ENCODE measurements around the gene ROR2. TPM values are rescaled to one million over a fixed set of nuclear protein-coding genes. Genes with fewer than 3 reads are reported as not detected.

Gene ROR2
- total and polyA plus RNA-seq, 2 experiments from 2014 or later, result 8.1 to 18.8 TPM

DNA sequence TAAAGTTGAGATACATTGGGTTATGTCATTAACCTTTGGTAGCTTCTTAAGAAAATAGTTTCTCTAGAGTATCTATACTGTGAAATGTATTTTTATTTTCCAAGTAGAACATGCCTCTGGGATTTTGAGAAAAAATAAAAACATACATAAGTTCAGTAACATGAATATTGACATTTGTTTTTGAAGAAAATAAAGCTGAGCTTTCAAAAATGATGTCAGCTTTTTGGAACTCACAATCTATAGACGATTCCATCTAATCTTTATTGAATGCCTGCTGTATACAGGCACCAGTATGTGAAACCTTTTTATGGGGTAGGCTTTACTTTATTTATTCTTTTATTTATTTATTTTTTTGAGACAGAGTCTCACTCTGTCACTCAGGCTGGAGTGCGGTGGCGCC is 350.5 kb downstream of the ROR2 start:
- Mint-ChIP-seq H3K36me3 (ENCODE audit: low read depth) (no peaks in the 10 kb centered on the region), H3K9me3 (no peaks in the 10 kb centered on the region; the same call in 2 of the 3 replicates), H3K4me1 (peaks cover 6% of the 10 kb centered on the region; the same call in 2 of the 3 replicates), H3K27ac (no peak overlapping the region), H3K4me3 (no peak overlapping the region), H3K27me3 (ENCODE audit: insufficient read depth, low read depth, poor library complexity) (peaks cover 3% of the 10 kb centered on the region)
- H3K79me2 ChIP-seq (replicated peaks; ENCODE audit: insufficient read depth), result no peaks in the 10 kb centered on the region
- ATAC-seq (no peak), DNase-seq (ENCODE audit: low spot score) (no peak)
- TF ChIP-seq, protein P1, sequence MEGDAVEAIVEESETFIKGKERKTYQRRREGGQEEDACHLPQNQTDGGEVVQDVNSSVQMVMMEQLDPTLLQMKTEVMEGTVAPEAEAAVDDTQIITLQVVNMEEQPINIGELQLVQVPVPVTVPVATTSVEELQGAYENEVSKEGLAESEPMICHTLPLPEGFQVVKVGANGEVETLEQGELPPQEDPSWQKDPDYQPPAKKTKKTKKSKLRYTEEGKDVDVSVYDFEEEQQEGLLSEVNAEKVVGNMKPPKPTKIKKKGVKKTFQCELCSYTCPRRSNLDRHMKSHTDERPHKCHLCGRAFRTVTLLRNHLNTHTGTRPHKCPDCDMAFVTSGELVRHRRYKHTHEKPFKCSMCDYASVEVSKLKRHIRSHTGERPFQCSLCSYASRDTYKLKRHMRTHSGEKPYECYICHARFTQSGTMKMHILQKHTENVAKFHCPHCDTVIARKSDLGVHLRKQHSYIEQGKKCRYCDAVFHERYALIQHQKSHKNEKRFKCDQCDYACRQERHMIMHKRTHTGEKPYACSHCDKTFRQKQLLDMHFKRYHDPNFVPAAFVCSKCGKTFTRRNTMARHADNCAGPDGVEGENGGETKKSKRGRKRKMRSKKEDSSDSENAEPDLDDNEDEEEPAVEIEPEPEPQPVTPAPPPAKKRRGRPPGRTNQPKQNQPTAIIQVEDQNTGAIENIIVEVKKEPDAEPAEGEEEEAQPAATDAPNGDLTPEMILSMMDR (conservative IDR thresholded peaks at IDR 0.05; ENCODE audit: low read depth in 2 of 2), result no peak
- no peak for TF ChIP-seq STAT1 (IDR thresholded peaks at IDR 0.05; ENCODE audit: unreplicated experiment)
- H2AFZ ChIP-seq, result no peak overlapping the region
- H3F3A ChIP-seq (replicated peaks; ENCODE audit: low read depth), result no peaks in the 10 kb centered on the region
- no peaks in the 10 kb centered on the region for H3K9me2 ChIP-seq (ENCODE audit: insufficient read depth)
- H4K20me1 ChIP-seq (replicated peaks; ENCODE audit: insufficient read depth), result no peaks in the 10 kb centered on the region
- no peaks in the 10 kb centered on the region for H3K27me3 ChIP-seq (ENCODE audit: insufficient read depth)
- no peaks in the 10 kb centered on the region for H3K36me3 ChIP-seq (ENCODE audit: insufficient read depth)
- no peak overlapping the region for H3K4me2 ChIP-seq
- H3K4me1 ChIP-seq (ENCODE audit: insufficient read depth), result no peaks in the 10 kb centered on the region
- no peak overlapping the region for H3K27ac ChIP-seq (ENCODE audit: low read depth)
- H3K4me3 ChIP-seq, result no peak overlapping the region

DNA sequence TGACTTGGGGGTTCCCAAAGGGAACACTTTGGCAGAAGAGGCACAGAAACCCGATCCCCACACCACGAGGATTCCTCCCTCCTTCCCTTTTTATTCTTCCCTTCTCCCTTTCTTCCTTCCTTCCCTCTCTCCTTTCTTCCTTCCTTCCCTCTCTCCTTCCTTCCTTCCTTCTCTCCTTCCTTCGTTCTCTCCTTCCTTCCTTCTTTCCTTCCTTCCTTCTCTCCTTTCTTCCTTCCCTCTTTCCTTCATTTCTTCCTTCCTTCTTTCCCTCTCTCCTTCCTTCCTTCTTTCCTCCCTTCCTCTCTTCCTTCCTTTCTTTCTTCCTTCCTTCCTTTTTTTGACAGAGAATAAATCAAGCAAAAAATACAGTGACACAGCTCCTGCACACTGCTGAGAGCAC is 358.4 kb downstream of the ROR2 start:
- Histone ChIP-seq H3K79me2 (replicated peaks; ENCODE audit: insufficient read depth) (no peaks in the 10 kb centered on the region), H3K4me3 (no peak overlapping the region), H3K4me2 (no peak overlapping the region), H3K4me1 (ENCODE audit: insufficient read depth) (no peaks in the 10 kb centered on the region), H3K27me3 (ENCODE audit: insufficient read depth) (no peaks in the 10 kb centered on the region), H3F3A (replicated peaks; ENCODE audit: low read depth) (no peaks in the 10 kb centered on the region), H2AFZ (no peak overlapping the region), H3K9me2 (ENCODE audit: insufficient read depth) (no peaks in the 10 kb centered on the region), H3K27ac (ENCODE audit: low read depth) (no peak overlapping the region), H3K36me3 (ENCODE audit: insufficient read depth) (no peaks in the 10 kb centered on the region), H4K20me1 (replicated peaks; ENCODE audit: insufficient read depth) (no peaks in the 10 kb centered on the region)
- H3K4me1 Mint-ChIP-seq, result peaks cover 3% of the 10 kb centered on the region; the same call in 2 of the 3 replicates
- no peaks in the 10 kb centered on the region for H3K36me3 Mint-ChIP-seq (ENCODE audit: low read depth)
- DNase-seq (ENCODE audit: low spot score) (no peak), ATAC-seq (no peak)
- no peak overlapping the region; the same call in 2 of the 3 replicates for H3K4me3 Mint-ChIP-seq
- TF ChIP-seq, protein P2, sequence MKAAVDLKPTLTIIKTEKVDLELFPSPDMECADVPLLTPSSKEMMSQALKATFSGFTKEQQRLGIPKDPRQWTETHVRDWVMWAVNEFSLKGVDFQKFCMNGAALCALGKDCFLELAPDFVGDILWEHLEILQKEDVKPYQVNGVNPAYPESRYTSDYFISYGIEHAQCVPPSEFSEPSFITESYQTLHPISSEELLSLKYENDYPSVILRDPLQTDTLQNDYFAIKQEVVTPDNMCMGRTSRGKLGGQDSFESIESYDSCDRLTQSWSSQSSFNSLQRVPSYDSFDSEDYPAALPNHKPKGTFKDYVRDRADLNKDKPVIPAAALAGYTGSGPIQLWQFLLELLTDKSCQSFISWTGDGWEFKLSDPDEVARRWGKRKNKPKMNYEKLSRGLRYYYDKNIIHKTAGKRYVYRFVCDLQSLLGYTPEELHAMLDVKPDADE (IDR thresholded peaks at IDR 0.05), result no peak
- TF ChIP-seq, protein P1 (conservative IDR thresholded peaks at IDR 0.05; ENCODE audit: low read depth in 2 of 2), result no peak
- TF ChIP-seq, protein P3, sequence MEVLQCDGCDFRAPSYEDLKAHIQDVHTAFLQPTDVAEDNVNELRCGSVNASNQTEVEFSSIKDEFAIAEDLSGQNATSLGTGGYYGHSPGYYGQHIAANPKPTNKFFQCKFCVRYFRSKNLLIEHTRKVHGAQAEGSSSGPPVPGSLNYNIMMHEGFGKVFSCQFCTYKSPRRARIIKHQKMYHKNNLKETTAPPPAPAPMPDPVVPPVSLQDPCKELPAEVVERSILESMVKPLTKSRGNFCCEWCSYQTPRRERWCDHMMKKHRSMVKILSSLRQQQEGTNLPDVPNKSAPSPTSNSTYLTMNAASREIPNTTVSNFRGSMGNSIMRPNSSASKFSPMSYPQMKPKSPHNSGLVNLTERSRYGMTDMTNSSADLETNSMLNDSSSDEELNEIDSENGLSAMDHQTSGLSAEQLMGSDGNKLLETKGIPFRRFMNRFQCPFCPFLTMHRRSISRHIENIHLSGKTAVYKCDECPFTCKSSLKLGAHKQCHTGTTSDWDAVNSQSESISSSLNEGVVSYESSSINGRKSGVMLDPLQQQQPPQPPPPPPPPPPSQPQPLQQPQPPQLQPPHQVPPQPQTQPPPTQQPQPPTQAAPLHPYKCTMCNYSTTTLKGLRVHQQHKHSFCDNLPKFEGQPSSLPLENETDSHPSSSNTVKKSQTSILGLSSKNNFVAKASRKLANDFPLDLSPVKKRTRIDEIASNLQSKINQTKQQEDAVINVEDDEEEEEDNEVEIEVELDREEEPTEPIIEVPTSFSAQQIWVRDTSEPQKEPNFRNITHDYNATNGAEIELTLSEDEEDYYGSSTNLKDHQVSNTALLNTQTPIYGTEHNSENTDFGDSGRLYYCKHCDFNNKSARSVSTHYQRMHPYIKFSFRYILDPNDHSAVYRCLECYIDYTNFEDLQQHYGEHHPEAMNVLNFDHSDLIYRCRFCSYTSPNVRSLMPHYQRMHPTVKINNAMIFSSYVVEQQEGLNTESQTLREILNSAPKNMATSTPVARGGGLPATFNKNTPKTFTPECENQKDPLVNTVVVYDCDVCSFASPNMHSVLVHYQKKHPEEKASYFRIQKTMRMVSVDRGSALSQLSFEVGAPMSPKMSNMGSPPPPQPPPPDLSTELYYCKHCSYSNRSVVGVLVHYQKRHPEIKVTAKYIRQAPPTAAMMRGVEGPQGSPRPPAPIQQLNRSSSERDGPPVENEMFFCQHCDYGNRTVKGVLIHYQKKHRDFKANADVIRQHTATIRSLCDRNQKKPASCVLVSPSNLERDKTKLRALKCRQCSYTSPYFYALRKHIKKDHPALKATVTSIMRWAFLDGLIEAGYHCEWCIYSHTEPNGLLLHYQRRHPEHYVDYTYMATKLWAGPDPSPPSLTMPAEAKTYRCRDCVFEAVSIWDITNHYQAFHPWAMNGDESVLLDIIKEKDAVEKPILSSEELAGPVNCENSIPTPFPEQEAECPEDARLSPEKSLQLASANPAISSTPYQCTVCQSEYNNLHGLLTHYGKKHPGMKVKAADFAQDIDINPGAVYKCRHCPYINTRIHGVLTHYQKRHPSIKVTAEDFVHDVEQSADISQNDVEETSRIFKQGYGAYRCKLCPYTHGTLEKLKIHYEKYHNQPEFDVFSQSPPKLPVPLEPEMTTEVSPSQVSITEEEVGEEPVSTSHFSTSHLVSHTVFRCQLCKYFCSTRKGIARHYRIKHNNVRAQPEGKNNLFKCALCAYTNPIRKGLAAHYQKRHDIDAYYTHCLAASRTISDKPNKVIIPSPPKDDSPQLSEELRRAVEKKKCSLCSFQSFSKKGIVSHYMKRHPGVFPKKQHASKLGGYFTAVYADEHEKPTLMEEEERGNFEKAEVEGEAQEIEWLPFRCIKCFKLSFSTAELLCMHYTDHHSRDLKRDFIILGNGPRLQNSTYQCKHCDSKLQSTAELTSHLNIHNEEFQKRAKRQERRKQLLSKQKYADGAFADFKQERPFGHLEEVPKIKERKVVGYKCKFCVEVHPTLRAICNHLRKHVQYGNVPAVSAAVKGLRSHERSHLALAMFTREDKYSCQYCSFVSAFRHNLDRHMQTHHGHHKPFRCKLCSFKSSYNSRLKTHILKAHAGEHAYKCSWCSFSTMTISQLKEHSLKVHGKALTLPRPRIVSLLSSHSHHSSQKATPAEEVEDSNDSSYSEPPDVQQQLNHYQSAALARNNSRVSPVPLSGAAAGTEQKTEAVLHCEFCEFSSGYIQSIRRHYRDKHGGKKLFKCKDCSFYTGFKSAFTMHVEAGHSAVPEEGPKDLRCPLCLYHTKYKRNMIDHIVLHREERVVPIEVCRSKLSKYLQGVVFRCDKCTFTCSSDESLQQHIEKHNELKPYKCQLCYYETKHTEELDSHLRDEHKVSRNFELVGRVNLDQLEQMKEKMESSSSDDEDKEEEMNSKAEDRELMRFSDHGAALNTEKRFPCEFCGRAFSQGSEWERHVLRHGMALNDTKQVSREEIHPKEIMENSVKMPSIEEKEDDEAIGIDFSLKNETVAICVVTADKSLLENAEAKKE (CRISPR knock-in tag; IDR thresholded peaks at IDR 0.05), result no peak
- TF ChIP-seq EZH2phosphoT487 (IDR thresholded peaks at IDR 0.05; ENCODE audit: unreplicated experiment) (no peak), POLR2AphosphoS5 (IDR thresholded peaks at IDR 0.05; ENCODE audit: low read depth) (no peak), ZNF331 (CRISPR knock-in tag; IDR thresholded peaks at IDR 0.05; ENCODE audit: low read depth) (no peak), STAT1 (IDR thresholded peaks at IDR 0.05; ENCODE audit: unreplicated experiment) (no peak), ZNF114 (CRISPR knock-in tag; IDR thresholded peaks at IDR 0.05) (no peak), EZH2 (IDR thresholded peaks at IDR 0.05; ENCODE audit: low read depth, unreplicated experiment) (no peak), CREB1 (CRISPR knock-in tag; IDR thresholded peaks at IDR 0.05; ENCODE audit: low read depth) (no peak)
- H3K9me3 Mint-ChIP-seq, result no peaks in the 10 kb centered on the region
- no peak overlapping the region for H3K27ac Mint-ChIP-seq
- peaks cover 6% of the 10 kb centered on the region for H3K27me3 Mint-ChIP-seq (ENCODE audit: insufficient read depth, low read depth, poor library complexity)

All from GM23338 (cell line).